ENCODE data around the gene GCSAML.

Gene GCSAML

GRCh38 chr1:247557926-247558674 is 9.2 kb downstream of the GCSAML start:
- TF ChIP-seq TAF1 (IDR thresholded peaks at IDR 0.05; ENCODE audit: low read depth, low read length) = no peak
- TF ChIP-seq PAX5 (IDR thresholded peaks at IDR 0.05; ENCODE audit: insufficient read depth, low read length, severe bottlenecking) = no peak
- no peak for TF ChIP-seq POLR2A (IDR thresholded peaks at IDR 0.05; ENCODE audit: low read depth, low read length)
- no peak for TF ChIP-seq SPI1 (IDR thresholded peaks at IDR 0.05; ENCODE audit: low read depth, low read length)
- TF ChIP-seq POU2F2 (IDR thresholded peaks at IDR 0.05; ENCODE audit: low read depth, low read length) = no peak
- TF ChIP-seq POLR2AphosphoS5 (IDR thresholded peaks at IDR 0.05; ENCODE audit: low read depth, low read length) = no peak
- FAIRE-seq (no peak), DNase-seq (ENCODE audit: insufficient read length, low spot score) (no peak)

DNA sequence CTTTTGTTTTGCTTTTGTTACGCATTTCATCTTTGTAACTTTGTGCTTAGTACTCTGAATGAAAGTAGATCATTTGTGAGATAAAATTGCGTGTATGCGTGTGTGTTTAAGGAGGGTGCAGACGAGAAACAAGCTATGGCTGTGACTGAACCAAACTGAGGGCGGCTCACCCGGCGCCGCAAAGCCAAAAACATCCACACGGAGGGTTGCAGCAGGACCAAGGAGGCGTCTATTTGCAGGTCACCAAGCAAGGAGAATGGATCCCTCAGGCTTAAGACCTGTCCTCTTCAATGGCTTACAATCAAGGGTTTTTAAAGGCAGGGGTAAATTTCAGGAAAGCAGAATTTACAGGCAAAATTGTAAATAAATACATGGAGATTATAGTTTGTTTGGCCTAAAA is 12.8 kb downstream of the GCSAML start:
- DNase-seq (ENCODE audit: insufficient read length, low spot score) = no peak
- TF ChIP-seq SPI1 (IDR thresholded peaks at IDR 0.05; ENCODE audit: low read depth, low read length) (no peak), TAF1 (IDR thresholded peaks at IDR 0.05; ENCODE audit: low read depth, low read length) (no peak), POU2F2 (IDR thresholded peaks at IDR 0.05; ENCODE audit: low read depth, low read length) (no peak), POLR2AphosphoS5 (IDR thresholded peaks at IDR 0.05; ENCODE audit: low read depth, low read length) (no peak), POLR2A (IDR thresholded peaks at IDR 0.05; ENCODE audit: low read depth, low read length) (no peak), PAX5 (IDR thresholded peaks at IDR 0.05; ENCODE audit: insufficient read depth, low read length, severe bottlenecking) (no peak)
- no peak for FAIRE-seq

- FAIRE-seq = no peak
- no peak for DNase-seq (ENCODE audit: insufficient read length, low spot score)
- TF ChIP-seq POLR2AphosphoS5 (IDR thresholded peaks at IDR 0.05; ENCODE audit: low read depth, low read length) = no peak
- no peak for TF ChIP-seq POU2F2 (IDR thresholded peaks at IDR 0.05; ENCODE audit: low read depth, low read length)
- TF ChIP-seq TAF1 (IDR thresholded peaks at IDR 0.05; ENCODE audit: low read depth, low read length) = no peak
- no peak for TF ChIP-seq SPI1 (IDR thresholded peaks at IDR 0.05; ENCODE audit: low read depth, low read length)
- no peak for TF ChIP-seq POLR2A (IDR thresholded peaks at IDR 0.05; ENCODE audit: low read depth, low read length)
- TF ChIP-seq PAX5 (IDR thresholded peaks at IDR 0.05; ENCODE audit: insufficient read depth, low read length, severe bottlenecking) = no peak
Measured at GRCh38 chr1:247562198-247562597, 13.3 kb downstream of the GCSAML start.

DNA sequence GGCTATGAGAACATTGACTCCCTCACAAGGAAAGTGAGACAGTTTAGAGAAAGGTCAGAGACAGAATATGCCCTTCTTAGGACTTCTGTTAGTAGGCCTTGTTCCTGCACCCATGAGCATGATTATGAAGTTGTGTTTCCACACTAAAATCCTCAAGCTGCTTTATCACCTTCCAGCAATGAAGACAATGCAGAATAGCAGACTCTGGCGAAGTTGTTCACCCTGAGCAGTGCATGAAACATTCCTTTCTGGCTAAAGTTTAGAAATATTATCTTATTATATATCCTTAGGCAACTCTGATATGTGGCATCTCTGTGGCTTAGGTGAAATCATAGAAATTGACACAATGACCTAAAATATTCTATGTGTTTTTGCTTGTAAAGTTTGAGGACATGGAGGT is 25.3 kb downstream of the GCSAML start:
- DNase-seq (ENCODE audit: insufficient read length, low spot score) (no peak), FAIRE-seq (no peak)
- no peak for TF ChIP-seq POU2F2 (IDR thresholded peaks at IDR 0.05; ENCODE audit: low read depth, low read length)
- no peak for TF ChIP-seq TAF1 (IDR thresholded peaks at IDR 0.05; ENCODE audit: low read depth, low read length)
- TF ChIP-seq POLR2A (IDR thresholded peaks at IDR 0.05; ENCODE audit: low read depth, low read length) = no peak
- TF ChIP-seq SPI1 (IDR thresholded peaks at IDR 0.05; ENCODE audit: low read depth, low read length) = no peak
- no peak for TF ChIP-seq POLR2AphosphoS5 (IDR thresholded peaks at IDR 0.05; ENCODE audit: low read depth, low read length)
- TF ChIP-seq PAX5 (IDR thresholded peaks at IDR 0.05; ENCODE audit: insufficient read depth, low read length, severe bottlenecking) = no peak

DNA sequence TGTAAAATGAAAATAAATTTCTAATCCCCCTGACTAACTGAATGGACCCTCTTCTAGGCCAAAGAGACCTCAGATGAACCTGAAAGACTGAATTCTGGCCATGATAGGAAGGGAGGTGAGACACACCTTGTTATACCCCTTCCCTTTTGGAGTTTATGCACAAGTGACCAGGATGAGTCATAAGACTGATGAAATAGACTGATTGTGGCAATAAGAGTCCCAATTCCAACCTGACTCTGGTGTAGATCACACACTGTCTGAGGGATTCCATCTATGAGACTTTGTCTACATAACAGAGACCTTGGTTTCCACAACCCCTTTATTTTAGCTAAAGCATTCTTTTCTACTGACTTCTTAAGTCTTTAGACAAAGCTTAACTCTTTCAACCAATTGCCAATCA is 25.7 kb downstream of the GCSAML start:
- FAIRE-seq (no peak), DNase-seq (ENCODE audit: insufficient read length, low spot score) (no peak)
- TF ChIP-seq TAF1 (IDR thresholded peaks at IDR 0.05; ENCODE audit: low read depth, low read length) (no peak), PAX5 (IDR thresholded peaks at IDR 0.05; ENCODE audit: insufficient read depth, low read length, severe bottlenecking) (no peak), POLR2AphosphoS5 (IDR thresholded peaks at IDR 0.05; ENCODE audit: low read depth, low read length) (no peak), POLR2A (IDR thresholded peaks at IDR 0.05; ENCODE audit: low read depth, low read length) (no peak), POU2F2 (IDR thresholded peaks at IDR 0.05; ENCODE audit: low read depth, low read length) (no peak), SPI1 (IDR thresholded peaks at IDR 0.05; ENCODE audit: low read depth, low read length) (no peak)

GRCh38 chr1:247576514-247576913 is 27.6 kb downstream of the GCSAML start:
- no peak for TF ChIP-seq SPI1 (IDR thresholded peaks at IDR 0.05; ENCODE audit: low read depth, low read length)
- TF ChIP-seq TAF1 (IDR thresholded peaks at IDR 0.05; ENCODE audit: low read depth, low read length) = no peak
- TF ChIP-seq POU2F2 (IDR thresholded peaks at IDR 0.05; ENCODE audit: low read depth, low read length) = no peak
- no peak for TF ChIP-seq POLR2A (IDR thresholded peaks at IDR 0.05; ENCODE audit: low read depth, low read length)
- FAIRE-seq = no peak
- DNase-seq (ENCODE audit: insufficient read length, low spot score) = no peak

DNA sequence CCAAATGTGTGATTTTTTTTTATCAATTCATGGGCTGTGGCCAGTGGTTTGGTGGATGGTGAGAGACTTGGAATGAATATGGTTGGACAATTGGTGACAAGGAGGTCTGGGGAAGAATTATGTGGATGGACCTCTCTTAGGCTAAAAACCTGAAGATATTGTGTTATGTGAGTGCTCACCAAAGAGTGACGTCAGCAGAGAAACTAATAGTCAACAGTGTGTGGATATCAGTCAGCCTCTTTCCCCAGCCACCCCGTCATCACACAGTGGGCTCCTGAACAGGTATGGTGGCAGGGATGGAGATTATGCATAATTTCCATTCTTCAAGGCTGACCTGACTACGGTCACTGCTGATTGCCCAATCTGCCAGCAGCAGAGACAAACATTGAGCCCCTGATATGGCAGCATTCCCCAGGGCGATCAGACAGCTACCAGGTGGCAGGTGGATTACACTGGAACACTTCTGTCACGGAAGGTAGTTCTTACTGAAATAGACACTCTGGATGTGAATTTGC is 30.1 kb downstream of the GCSAML start:
- DNase-seq (ENCODE audit: insufficient read length, low spot score) = no peak
- no peak for FAIRE-seq
- no peak for TF ChIP-seq PAX5 (IDR thresholded peaks at IDR 0.05; ENCODE audit: insufficient read depth, low read length, severe bottlenecking)
- TF ChIP-seq POLR2A (IDR thresholded peaks at IDR 0.05; ENCODE audit: low read depth, low read length) = no peak
- no peak for TF ChIP-seq POU2F2 (IDR thresholded peaks at IDR 0.05; ENCODE audit: low read depth, low read length)
- no peak for TF ChIP-seq SPI1 (IDR thresholded peaks at IDR 0.05; ENCODE audit: low read depth, low read length)
- TF ChIP-seq POLR2AphosphoS5 (IDR thresholded peaks at IDR 0.05; ENCODE audit: low read depth, low read length) = no peak
- TF ChIP-seq TAF1 (IDR thresholded peaks at IDR 0.05; ENCODE audit: low read depth, low read length) = no peak

GRCh38 chr1:247588060-247588459 is 39.1 kb downstream of the GCSAML start, which contains the start of gene OR2G2:
TSS of gene OR2G2 (plus strand) at chr1:247588360. CDS start at chr1:247588360, 0 bp downstream.
- TF ChIP-seq POLR2A (IDR thresholded peaks at IDR 0.05; ENCODE audit: low read depth, low read length) (no peak), SPI1 (IDR thresholded peaks at IDR 0.05; ENCODE audit: low read depth, low read length) (no peak), TAF1 (IDR thresholded peaks at IDR 0.05; ENCODE audit: low read depth, low read length) (no peak), POU2F2 (IDR thresholded peaks at IDR 0.05; ENCODE audit: low read depth, low read length) (no peak)
- FAIRE-seq = no peak

DNA sequence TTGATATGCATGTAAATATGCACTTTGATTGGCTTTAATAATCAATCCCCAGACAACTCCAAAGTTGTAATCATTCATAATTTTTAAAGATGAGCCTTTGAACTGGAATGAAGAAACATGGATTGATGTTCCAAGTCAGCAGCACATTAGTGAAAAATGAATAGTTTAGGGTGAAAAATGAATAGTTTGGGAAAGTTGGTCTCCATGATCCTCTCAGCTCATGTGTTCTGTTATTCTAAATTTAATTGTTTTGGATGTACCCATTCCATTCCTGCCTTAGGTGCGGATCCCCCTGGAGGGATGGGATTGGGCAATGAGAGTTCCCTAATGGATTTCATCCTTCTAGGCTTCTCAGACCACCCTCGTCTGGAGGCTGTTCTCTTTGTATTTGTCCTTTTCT is 56.4 kb downstream of the GCSAML start, which contains the start of gene OR2G3:
Gene OR2G3 (plus strand): TSS at position 301 of the 400 bp plus-strand sequence. CDS start 0 bp downstream, at position 301.
- DNase-seq (ENCODE audit: insufficient read length, low spot score) (no peak), FAIRE-seq (no peak)
- TF ChIP-seq SPI1 (IDR thresholded peaks at IDR 0.05; ENCODE audit: low read depth, low read length) (no peak), PAX5 (IDR thresholded peaks at IDR 0.05; ENCODE audit: insufficient read depth, low read length, severe bottlenecking) (no peak)

More at GRCh38 chr1:247588060-247588459, 39.1 kb downstream of the GCSAML start, which contains the start of gene OR2G2:
- DNase-seq (ENCODE audit: insufficient read length, low spot score) = no peak

DNA sequence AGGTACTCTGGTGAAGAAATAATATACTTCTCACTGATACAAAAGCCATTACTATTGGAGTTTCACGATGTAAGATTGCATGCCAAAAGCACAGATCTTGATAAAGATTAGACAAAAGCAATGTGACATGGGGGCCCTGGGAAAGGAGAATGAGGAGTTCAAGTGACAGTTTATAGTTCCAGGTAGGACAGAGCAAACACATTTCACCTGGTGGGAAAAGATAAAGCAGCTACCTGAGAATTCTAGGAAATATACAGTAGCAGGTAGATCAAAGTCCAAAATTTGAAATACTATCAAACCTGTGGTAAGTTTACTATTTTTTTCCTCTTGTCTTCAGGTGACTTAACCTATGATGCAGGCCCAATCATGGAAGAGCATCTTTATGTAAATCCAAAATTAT is 64.5 kb downstream of the GCSAML start:
- DNase-seq (ENCODE audit: insufficient read length, low spot score) (no peak), FAIRE-seq (no peak)
- TF ChIP-seq TAF1 (IDR thresholded peaks at IDR 0.05; ENCODE audit: low read depth, low read length) = no peak
- no peak for TF ChIP-seq POU2F2 (IDR thresholded peaks at IDR 0.05; ENCODE audit: low read depth, low read length)
- no peak for TF ChIP-seq PAX5 (IDR thresholded peaks at IDR 0.05; ENCODE audit: insufficient read depth, low read length, severe bottlenecking)
- no peak for TF ChIP-seq POLR2A (IDR thresholded peaks at IDR 0.05; ENCODE audit: low read depth, low read length)
- TF ChIP-seq SPI1 (IDR thresholded peaks at IDR 0.05; ENCODE audit: low read depth, low read length) = no peak
- no peak for TF ChIP-seq POLR2AphosphoS5 (IDR thresholded peaks at IDR 0.05; ENCODE audit: low read depth, low read length)
